Uterus (tissue), 2 donors: ENCODE results near the gene CDC20.

Experiments used
- POLR2A ChIP-seq, 2 donors: fragments of 450-650 bp; IDR thresholded peaks; one replicate each; pipeline ENCODE4 v1.6.1; 2016; ENCODE audit warnings: antibody characterized with exemption in 2 of 2, mild to moderate bottlenecking in 1 of 2, moderate library complexity in 1 of 2
- TF ChIP-seq, protein P1 (sequence below), 4 experiments: fragments of 200-600 bp in 2 of 4; fragments of 450-650 bp in 2 of 4; sonication (generic) in 2 of 4; IDR thresholded peaks; one replicate each; pipeline ENCODE4 v1.5.1; 2016 to 2019; ENCODE audit warnings: antibody characterized with exemption in 4 of 4, mild to moderate bottlenecking in 2 of 4, moderate library complexity in 1 of 4

- TF ChIP-seq, protein P1, sequence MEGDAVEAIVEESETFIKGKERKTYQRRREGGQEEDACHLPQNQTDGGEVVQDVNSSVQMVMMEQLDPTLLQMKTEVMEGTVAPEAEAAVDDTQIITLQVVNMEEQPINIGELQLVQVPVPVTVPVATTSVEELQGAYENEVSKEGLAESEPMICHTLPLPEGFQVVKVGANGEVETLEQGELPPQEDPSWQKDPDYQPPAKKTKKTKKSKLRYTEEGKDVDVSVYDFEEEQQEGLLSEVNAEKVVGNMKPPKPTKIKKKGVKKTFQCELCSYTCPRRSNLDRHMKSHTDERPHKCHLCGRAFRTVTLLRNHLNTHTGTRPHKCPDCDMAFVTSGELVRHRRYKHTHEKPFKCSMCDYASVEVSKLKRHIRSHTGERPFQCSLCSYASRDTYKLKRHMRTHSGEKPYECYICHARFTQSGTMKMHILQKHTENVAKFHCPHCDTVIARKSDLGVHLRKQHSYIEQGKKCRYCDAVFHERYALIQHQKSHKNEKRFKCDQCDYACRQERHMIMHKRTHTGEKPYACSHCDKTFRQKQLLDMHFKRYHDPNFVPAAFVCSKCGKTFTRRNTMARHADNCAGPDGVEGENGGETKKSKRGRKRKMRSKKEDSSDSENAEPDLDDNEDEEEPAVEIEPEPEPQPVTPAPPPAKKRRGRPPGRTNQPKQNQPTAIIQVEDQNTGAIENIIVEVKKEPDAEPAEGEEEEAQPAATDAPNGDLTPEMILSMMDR (IDR thresholded peaks at IDR 0.05): no peak
- no peak for TF ChIP-seq POLR2A (IDR thresholded peaks at IDR 0.05)
These were observed 19.1 kb downstream of the CDC20 start for GRCh38 chr1:43377831-43378230.
